Measurements from ENCODE around the gene TTC34.

DNA sequence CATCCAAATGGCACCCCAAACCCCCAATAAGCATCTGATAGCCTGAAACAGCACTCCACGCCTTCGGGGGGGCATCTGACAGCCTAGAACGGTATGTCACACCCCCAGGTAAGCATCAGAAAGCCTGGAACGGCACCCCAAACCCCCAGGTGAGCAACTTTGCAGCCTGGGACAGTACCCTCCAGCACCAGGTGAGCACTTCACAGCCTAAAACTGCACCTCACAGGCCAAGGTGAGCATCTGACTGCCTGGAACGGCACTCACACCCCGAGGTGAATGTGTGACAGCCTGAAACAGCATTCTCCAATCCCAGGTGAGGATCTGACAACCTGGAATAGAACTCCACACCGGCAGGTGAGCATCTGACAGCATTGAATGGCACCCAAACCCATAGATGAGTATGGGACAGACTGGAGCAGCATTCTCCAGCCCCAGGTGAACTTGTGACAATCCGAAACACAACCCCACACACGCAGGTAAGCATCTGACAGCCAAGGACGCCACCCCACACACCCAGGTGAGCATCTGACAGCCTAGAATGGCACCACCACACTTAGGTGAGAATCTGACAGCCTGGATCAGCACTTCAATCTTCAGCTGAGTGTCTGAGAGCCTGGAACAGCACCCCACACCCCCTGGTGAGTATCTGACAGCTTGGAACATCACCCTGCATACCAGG lies 150.4 kb downstream of the TTC34 start:
- no peak for TF ChIP-seq EP300 (IDR thresholded peaks at IDR 0.05)
- TF ChIP-seq, protein P1, sequence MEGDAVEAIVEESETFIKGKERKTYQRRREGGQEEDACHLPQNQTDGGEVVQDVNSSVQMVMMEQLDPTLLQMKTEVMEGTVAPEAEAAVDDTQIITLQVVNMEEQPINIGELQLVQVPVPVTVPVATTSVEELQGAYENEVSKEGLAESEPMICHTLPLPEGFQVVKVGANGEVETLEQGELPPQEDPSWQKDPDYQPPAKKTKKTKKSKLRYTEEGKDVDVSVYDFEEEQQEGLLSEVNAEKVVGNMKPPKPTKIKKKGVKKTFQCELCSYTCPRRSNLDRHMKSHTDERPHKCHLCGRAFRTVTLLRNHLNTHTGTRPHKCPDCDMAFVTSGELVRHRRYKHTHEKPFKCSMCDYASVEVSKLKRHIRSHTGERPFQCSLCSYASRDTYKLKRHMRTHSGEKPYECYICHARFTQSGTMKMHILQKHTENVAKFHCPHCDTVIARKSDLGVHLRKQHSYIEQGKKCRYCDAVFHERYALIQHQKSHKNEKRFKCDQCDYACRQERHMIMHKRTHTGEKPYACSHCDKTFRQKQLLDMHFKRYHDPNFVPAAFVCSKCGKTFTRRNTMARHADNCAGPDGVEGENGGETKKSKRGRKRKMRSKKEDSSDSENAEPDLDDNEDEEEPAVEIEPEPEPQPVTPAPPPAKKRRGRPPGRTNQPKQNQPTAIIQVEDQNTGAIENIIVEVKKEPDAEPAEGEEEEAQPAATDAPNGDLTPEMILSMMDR (IDR thresholded peaks at IDR 0.05) = no peak

Measured in gastroesophageal sphincter (tissue), 3 donors.